ENCODE data around the gene TBL1XR1. TPM values are rescaled to one million over a fixed set of nuclear protein-coding genes. Genes with fewer than 3 reads are reported as not detected.
A peak's percentile ranks its signal among the peaks of the same experiment; 100 is the strongest.

TBL1XR1 gene
- total and polyA plus RNA-seq, 2 of the 13 experiments (the other 11 are each of a cell fraction or from before 2014, with no cell fraction given) = 57.7 to 62.5 TPM

GRCh38 chr3:177111541-177111949 lies 85.7 kb downstream of the TBL1XR1 start (continued):
- TF ChIP-seq MIXL1 (CRISPR knock-in tag; IDR thresholded peaks at IDR 0.05) (peak; percentile 67; the same call in 1 of the 2 replicates), DNMT1 (CRISPR knock-in tag; IDR thresholded peaks at IDR 0.05) (no peak), DR1 (CRISPR knock-in tag; IDR thresholded peaks at IDR 0.05) (no peak), HDAC2 (CRISPR knock-in tag; IDR thresholded peaks at IDR 0.05) (no peak; the same call in 1 of the 2 replicates), PTBP1 (IDR thresholded peaks at IDR 0.05; ENCODE audit: low read depth, low read length, poor library complexity, severe bottlenecking) (no peak), NFAT5 (CRISPR knock-in tag; IDR thresholded peaks at IDR 0.05) (no peak), ZFP1 (CRISPR knock-in tag; IDR thresholded peaks at IDR 0.05) (no peak), RBM22 (optimal IDR thresholded peaks at IDR 0.05; ENCODE audit: low read length) (no peak), EP300 (IDR thresholded peaks at IDR 0.05; ENCODE audit: low read depth in 2 of 2, low read length in 2 of 2) (peak in 1 of 2 experiments; percentile 73; a peak in 1 of 4 replicates), EP300 (CRISPR knock-in tag; IDR thresholded peaks at IDR 0.05; ENCODE audit: borderline replicate concordance) (0 out of 2 replicates have a peak, but pooled peaks have one; percentile 20), RFXAP (CRISPR knock-in tag; IDR thresholded peaks at IDR 0.05; ENCODE audit: borderline replicate concordance) (no peak), FOSL2 (CRISPR knock-in tag; IDR thresholded peaks at IDR 0.05) (peak; percentile 94), SYNCRIP (IDR thresholded peaks at IDR 0.05; ENCODE audit: insufficient read depth, low read depth, low read length) (no peak), ASH2L (IDR thresholded peaks at IDR 0.05; ENCODE audit: insufficient read length, low read depth, low read length) (no peak), ZBTB38 (CRISPR knock-in tag; IDR thresholded peaks at IDR 0.05) (0 out of 2 replicates have a peak, but pooled peaks have one; percentile 28), ZNF296 (CRISPR knock-in tag; conservative IDR thresholded peaks at IDR 0.05) (no peak), TEAD3 (CRISPR knock-in tag; optimal IDR thresholded peaks at IDR 0.05; ENCODE audit: borderline replicate concordance) (peak; percentile 82), TOPORS (CRISPR knock-in tag; IDR thresholded peaks at IDR 0.05) (0 out of 2 replicates have a peak, but pooled peaks have one; percentile 27), SNAPC2 (CRISPR knock-in tag; IDR thresholded peaks at IDR 0.05) (0 out of 2 replicates have a peak, but pooled peaks have one; percentile 41), ZNF275 (CRISPR knock-in tag; IDR thresholded peaks at IDR 0.05; ENCODE audit: borderline replicate concordance) (no peak), SALL1 (CRISPR knock-in tag; IDR thresholded peaks at IDR 0.05) (peak; percentile 65), ATF3 (CRISPR knock-in tag; IDR thresholded peaks at IDR 0.05) (0 out of 2 replicates have a peak, but pooled peaks have one; percentile 36), ZSCAN22 (CRISPR knock-in tag; IDR thresholded peaks at IDR 0.05) (no peak), MAF1 (CRISPR knock-in tag; IDR thresholded peaks at IDR 0.05; ENCODE audit: borderline replicate concordance) (no peak), ZNF317 (CRISPR knock-in tag; IDR thresholded peaks at IDR 0.05) (no peak)
- TF ChIP-seq, protein P1, sequence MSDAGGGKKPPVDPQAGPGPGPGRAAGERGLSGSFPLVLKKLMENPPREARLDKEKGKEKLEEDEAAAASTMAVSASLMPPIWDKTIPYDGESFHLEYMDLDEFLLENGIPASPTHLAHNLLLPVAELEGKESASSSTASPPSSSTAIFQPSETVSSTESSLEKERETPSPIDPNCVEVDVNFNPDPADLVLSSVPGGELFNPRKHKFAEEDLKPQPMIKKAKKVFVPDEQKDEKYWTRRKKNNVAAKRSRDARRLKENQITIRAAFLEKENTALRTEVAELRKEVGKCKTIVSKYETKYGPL (CRISPR knock-in tag; IDR thresholded peaks at IDR 0.05) = no peak
